HepG2 (cell line): ENCODE data around the gene GOT2. TPM values are rescaled to one million over a fixed set of nuclear protein-coding genes. Genes with fewer than 3 reads are reported as not detected.

Source experiments
- ATAD3A ChIP-seq: sonication (generic); formaldehyde crosslinking; IDR thresholded peaks from 2 replicates; pipeline ENCODE4 v1.4.0; 2020; ENCODE audit warnings: missing genetic modification reagents
- ATF1 ChIP-seq: IDR thresholded peaks from 2 replicates; pipeline ENCODE4 v1.6.1; 2016; ENCODE audit warnings: mild to moderate bottlenecking, control low read depth
- BHLHE40 ChIP-seq: IDR thresholded peaks from 2 replicates; pipeline ENCODE4 v1.6.1; 2011; ENCODE audit warnings: low read length, improper control_type of control experiment
- CAMTA2 ChIP-seq: sonication (generic); formaldehyde crosslinking; IDR thresholded peaks from 2 replicates; pipeline ENCODE4 v1.4.0; 2020; ENCODE audit warnings: mild to moderate bottlenecking, missing genetic modification reagents, borderline replicate concordance
- CBX2 ChIP-seq, 2 experiments: fragments of 200-600 bp in 1 of 2; sonication (generic); formaldehyde crosslinking in 1 of 2; IDR thresholded peaks; 2 replicates each; pipeline versions ENCODE4 v1.7.0 to v1.8.1; 2018 to 2022; ENCODE audit warnings: low read depth in 2 of 2, low read length in 1 of 2, mild to moderate bottlenecking in 1 of 2, missing genetic modification reagents in 1 of 2
- GATAD2A ChIP-seq: IDR thresholded peaks from 2 replicates; pipeline ENCODE4 v1.6.1; 2016
- NR1H2 ChIP-seq: sonication (generic); formaldehyde crosslinking; IDR thresholded peaks from 2 replicates; pipeline ENCODE4 v1.8.1; 2022; ENCODE audit warnings: low read depth, missing genetic modification reagents, borderline replicate concordance
- NR2F1 ChIP-seq, 2 experiments: fragments of 450-650 bp in 1 of 2; formaldehyde crosslinking in 1 of 2; IDR thresholded peaks; 2 replicates each; pipeline versions ENCODE4 v1.5.0 to v1.6.1; 2016 to 2020; ENCODE audit warnings: mild to moderate bottlenecking in 1 of 2, missing compliant biosample characterization in 1 of 2, missing genetic modification reagents in 1 of 2, moderate library complexity in 1 of 2
- RFXANK ChIP-seq: IDR thresholded peaks from 2 replicates; pipeline ENCODE4 v1.6.1; 2016
- SCMH1 ChIP-seq: sonication (generic); formaldehyde crosslinking; IDR thresholded peaks from 2 replicates; pipeline ENCODE4 v1.9.0; 2021; ENCODE audit warnings: missing genetic modification reagents, mild to moderate bottlenecking, borderline replicate concordance
- STAG1 ChIP-seq: sonication (generic); formaldehyde crosslinking; IDR thresholded peaks from 2 replicates; pipeline ENCODE4 v1.4.0; 2020; ENCODE audit warnings: missing genetic modification reagents
- SYNCRIP ChIP-seq: fragments of 200-400 bp; formaldehyde crosslinking; IDR thresholded peaks from 2 replicates; pipeline ENCODE4 v1.6.1; 2018; ENCODE audit warnings: mild to moderate bottlenecking, low read depth, low read length; ENCODE audit not compliant: insufficient read depth
- XRCC5 ChIP-seq: fragments of 200-400 bp; formaldehyde crosslinking; optimal IDR thresholded peaks from 2 replicates; pipeline ENCODE3; 2017; ENCODE audit warnings: mild to moderate bottlenecking, low read length
- ZNF563 ChIP-seq: sonication (generic); formaldehyde crosslinking; IDR thresholded peaks from 2 replicates; pipeline ENCODE4 v1.8.0; 2022; ENCODE audit warnings: mild to moderate bottlenecking, moderate library complexity, missing genetic modification reagents
- ZNF589 ChIP-seq: sonication (generic); formaldehyde crosslinking; conservative IDR thresholded peaks from 2 replicates; pipeline ENCODE4 v1.8.0; 2022; ENCODE audit warnings: mild to moderate bottlenecking, moderate library complexity, missing genetic modification reagents
- ZNF768 ChIP-seq: sonication (generic); formaldehyde crosslinking; IDR thresholded peaks from 2 replicates; pipeline ENCODE4 v1.4.0; 2020; ENCODE audit warnings: missing genetic modification reagents
- ZZZ3 ChIP-seq: sonication (generic); formaldehyde crosslinking; IDR thresholded peaks from 2 replicates; pipeline ENCODE4 v1.4.0; 2020; ENCODE audit warnings: missing genetic modification reagents, mild to moderate bottlenecking, borderline replicate concordance
- polyA plus RNA-seq, 8 experiments: library from polyadenylated mRNA; depleted of rRNA in 3 of 8; stranded (reverse) in 7 of 8; unstranded in 1 of 8; fragments of >200 nt; fragmentation: Illumina TruSeq in 4 of 8; extraction: Trizol in 4 of 8; gene quantifications; 2 replicates each; pipeline versions ENCODE4 v1.2.1 to v1.2.3, GENCODE V29; 2011 to 2016; ENCODE audit warnings: low read depth in 4 of 8, missing spikeins in 1 of 8, mixed read lengths in 1 of 8; ENCODE audit not compliant: insufficient read depth in 1 of 8
- total RNA-seq, 5 experiments: library from RNA; depleted of rRNA; stranded (reverse); fragments of >200 nt; fragmentation: Illumina TruSeq; extraction: Trizol; gene quantifications; 2 replicates each; pipeline ENCODE4 v1.2.3, GENCODE V29; 2016; ENCODE audit warnings: low read depth in 1 of 5
- TF ChIP-seq, protein P1 (sequence below): sonication (generic); formaldehyde crosslinking; IDR thresholded peaks from 2 replicates; pipeline ENCODE4 v1.4.0; 2020; ENCODE audit warnings: mild to moderate bottlenecking, missing genetic modification reagents, borderline replicate concordance

Gene GOT2
- total and polyA plus RNA-seq, 2 of the 13 experiments (the other 11 are each of a cell fraction or from before 2014, with no cell fraction given) = 32.6 to 121 TPM

- TF ChIP-seq XRCC5 = no peak
- TF ChIP-seq SYNCRIP = no peak
- TF ChIP-seq, protein P1, sequence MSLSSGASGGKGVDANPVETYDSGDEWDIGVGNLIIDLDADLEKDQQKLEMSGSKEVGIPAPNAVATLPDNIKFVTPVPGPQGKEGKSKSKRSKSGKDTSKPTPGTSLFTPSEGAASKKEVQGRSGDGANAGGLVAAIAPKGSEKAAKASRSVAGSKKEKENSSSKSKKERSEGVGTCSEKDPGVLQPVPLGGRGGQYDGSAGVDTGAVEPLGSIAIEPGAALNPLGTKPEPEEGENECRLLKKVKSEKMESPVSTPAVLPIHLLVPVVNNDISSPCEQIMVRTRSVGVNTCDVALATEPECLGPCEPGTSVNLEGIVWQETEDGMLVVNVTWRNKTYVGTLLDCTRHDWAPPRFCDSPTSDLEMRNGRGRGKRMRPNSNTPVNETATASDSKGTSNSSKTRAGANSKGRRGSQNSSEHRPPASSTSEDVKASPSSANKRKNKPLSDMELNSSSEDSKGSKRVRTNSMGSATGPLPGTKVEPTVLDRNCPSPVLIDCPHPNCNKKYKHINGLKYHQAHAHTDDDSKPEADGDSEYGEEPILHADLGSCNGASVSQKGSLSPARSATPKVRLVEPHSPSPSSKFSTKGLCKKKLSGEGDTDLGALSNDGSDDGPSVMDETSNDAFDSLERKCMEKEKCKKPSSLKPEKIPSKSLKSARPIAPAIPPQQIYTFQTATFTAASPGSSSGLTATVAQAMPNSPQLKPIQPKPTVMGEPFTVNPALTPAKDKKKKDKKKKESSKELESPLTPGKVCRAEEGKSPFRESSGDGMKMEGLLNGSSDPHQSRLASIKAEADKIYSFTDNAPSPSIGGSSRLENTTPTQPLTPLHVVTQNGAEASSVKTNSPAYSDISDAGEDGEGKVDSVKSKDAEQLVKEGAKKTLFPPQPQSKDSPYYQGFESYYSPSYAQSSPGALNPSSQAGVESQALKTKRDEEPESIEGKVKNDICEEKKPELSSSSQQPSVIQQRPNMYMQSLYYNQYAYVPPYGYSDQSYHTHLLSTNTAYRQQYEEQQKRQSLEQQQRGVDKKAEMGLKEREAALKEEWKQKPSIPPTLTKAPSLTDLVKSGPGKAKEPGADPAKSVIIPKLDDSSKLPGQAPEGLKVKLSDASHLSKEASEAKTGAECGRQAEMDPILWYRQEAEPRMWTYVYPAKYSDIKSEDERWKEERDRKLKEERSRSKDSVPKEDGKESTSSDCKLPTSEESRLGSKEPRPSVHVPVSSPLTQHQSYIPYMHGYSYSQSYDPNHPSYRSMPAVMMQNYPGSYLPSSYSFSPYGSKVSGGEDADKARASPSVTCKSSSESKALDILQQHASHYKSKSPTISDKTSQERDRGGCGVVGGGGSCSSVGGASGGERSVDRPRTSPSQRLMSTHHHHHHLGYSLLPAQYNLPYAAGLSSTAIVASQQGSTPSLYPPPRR (CRISPR knock-in tag) = no peak; the same call in 1 of the 2 replicates
- no peak for TF ChIP-seq ATAD3A (CRISPR knock-in tag)
- no peak for TF ChIP-seq CBX2 (IDR thresholded peaks at IDR 0.05; ENCODE audit: low read depth, low read length)
- TF ChIP-seq CBX2 (CRISPR knock-in tag; IDR thresholded peaks at IDR 0.05; ENCODE audit: low read depth) = no peak
- TF ChIP-seq BHLHE40 = peak; percentile 96
- TF ChIP-seq CAMTA2 = peak; percentile 69; the same call in 1 of the 2 replicates
- TF ChIP-seq RFXANK (CRISPR knock-in tag) = 0 out of 2 replicates have a peak, but pooled peaks have one; percentile 24
- TF ChIP-seq NR1H2 (CRISPR knock-in tag) = no peak; the same call in 1 of the 2 replicates
- no peak; the same call in 1 of the 2 replicates for TF ChIP-seq GATAD2A (CRISPR knock-in tag)
- peak; percentile 2; the same call in 1 of the 2 replicates for TF ChIP-seq STAG1
- TF ChIP-seq SCMH1 (CRISPR knock-in tag) = no peak
- peak; percentile 83 for TF ChIP-seq ZZZ3 (CRISPR knock-in tag)
- peak; percentile 45 for TF ChIP-seq ATF1
- TF ChIP-seq ZNF589 (CRISPR knock-in tag) = no peak
- no peak for TF ChIP-seq NR2F1 (CRISPR knock-in tag; IDR thresholded peaks at IDR 0.05)
- no peak for TF ChIP-seq ZNF563 (CRISPR knock-in tag)
- TF ChIP-seq ZNF768 (CRISPR knock-in tag) = no peak
Measured at GRCh38 chr16:58684354-58685083, 49.6 kb downstream of the GOT2 start, which contains the start of gene SLC38A7 (continued).
